CD4-positive, alpha-beta T cell treated with Interleukin-21 for 1 hour (primary cell): ENCODE results near the gene ARHGEF28.

ENCODE experiments used
- DNase-seq: peaks from one replicate; pipeline ENCODE4 v3.0.0-alpha.2; 2020

The ARHGEF28 gene

GRCh38 chr5:73693573-73694061 is 67.6 kb downstream of the ARHGEF28 start:
- peak; percentile 2 for DNase-seq

DNA sequence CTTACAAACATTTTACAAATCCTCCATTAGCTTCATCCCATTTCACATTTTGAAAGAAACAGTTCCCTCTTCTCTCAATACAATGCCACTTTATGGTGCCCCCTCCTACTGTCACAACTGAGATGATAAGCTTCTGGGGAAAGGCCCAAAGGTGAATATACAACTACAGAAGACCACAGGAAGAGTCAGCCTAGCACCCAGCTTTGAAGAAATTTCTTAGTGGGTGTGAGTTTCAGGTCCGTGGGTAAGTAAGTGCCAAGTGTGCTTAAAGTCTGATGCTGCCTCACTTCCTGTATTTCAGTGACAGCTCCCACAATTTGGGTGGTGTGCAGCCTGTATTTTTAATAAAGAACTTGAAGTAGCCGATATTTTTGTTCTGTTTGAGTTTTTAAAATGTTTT is 68.1 kb downstream of the ARHGEF28 start:
- peak; percentile 35 for DNase-seq

DNA sequence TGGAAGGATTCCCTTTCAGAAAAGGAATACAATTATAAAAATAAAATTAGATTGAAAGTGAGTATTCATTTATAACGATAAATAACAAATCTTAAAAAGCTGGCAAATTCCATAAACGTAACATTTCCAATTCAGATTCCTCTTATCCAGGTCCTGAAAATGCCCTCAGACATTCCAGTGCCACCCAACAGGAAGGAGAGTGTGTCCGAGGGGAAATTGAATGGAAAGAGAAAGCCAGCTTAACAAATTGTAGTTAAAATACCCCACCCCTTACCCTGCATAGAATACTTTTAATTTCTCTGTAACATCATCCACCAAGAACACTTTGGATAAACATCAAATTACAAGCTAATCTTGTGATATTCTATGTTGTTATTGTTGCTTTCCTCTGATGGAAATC is 72.0 kb downstream of the ARHGEF28 start:
- no peak for DNase-seq

DNA sequence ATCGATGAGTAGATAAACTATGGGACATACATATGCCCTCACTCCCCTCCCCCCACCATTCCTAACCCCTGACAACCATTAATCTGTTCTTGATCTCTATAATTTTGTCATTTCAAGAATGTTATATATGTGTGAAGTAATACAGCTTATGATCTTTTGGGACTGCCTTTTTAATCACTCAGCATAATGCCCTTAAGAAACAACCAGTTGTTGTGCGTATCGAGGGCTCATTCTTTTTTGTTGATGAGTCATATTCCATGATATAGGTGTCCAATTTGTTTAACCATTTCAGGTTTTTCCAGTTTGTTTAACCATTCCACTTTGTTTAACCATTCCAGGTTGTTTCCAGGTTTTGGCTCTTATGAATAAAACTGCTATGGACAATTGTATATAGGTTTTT is 75.6 kb downstream of the ARHGEF28 start:
- DNase-seq = no peak

DNA sequence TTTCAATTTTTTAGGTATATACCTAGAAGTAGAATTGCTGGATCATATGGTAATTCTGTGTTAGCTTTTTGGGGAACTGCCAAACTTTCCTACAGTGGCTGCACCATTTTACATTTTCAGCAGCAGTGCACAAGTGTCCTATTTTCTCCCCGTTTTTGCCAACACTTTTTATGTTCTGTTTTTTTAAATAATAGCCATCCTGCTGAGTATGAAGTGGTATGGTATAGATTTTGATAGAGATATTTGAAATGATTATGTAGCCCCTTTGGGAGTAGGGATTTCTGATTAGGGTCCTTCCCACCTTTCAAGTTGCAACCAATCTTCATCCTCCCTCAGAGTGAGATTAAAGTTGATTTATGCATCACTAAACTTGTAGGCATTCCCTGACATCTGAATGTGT is 76.5 kb downstream of the ARHGEF28 start:
- DNase-seq = no peak

DNA sequence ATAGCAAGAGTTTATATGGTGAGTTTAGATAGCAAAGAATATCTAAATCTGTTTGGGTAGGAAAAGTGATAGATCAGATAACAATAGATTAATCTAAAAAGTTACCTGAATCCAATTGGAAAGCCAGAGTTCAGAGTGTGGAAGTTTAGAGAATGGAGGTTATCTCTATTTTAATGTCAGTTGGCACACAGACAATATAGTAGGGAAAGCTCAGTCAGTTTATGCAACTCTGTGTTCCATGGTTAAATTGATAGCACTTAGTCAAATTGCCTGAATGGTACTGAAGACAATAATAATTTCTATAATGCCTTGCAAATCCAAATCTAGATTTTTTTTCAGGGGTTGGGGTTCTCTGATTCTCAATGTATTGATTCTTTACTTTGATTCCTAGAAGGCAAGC is 77.0 kb downstream of the ARHGEF28 start:
- no peak for DNase-seq

- no peak for DNase-seq
Measured at GRCh38 chr5:73705364-73705763, 79.4 kb downstream of the ARHGEF28 start.

GRCh38 chr5:73706963-73707362 is 81.0 kb downstream of the ARHGEF28 start:
- no peak for DNase-seq

- no peak for DNase-seq
Measured at GRCh38 chr5:73709536-73710129, 83.6 kb downstream of the ARHGEF28 start.

DNA sequence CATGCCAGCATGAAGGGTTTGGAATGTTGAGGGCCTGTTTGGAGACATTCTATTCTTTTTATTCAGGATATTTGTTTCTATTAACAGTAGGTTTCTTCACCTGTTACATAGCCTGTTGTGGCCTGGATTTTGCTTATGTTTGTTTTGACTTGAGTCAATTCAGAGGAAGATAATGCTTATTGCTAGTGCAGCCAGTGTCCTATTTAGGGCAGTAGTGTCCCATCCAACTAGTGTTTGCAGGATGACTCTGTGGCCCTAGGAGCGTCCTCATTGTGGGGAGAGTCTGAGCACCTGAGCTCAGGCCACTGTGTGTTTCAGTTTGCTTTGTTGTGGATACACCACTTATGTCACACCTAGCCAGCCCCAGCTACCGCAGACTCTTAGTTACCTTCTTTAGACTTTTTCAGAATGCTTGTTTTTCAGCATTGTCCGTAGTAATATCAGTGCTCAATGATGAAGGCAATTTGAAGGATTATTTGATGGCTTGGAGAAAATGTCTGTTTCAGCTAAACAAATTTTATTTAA is 90.3 kb downstream of the ARHGEF28 start:
- DNase-seq = no peak

GRCh38 chr5:73718762-73719161 is 92.8 kb downstream of the ARHGEF28 start:
- DNase-seq = no peak

DNA sequence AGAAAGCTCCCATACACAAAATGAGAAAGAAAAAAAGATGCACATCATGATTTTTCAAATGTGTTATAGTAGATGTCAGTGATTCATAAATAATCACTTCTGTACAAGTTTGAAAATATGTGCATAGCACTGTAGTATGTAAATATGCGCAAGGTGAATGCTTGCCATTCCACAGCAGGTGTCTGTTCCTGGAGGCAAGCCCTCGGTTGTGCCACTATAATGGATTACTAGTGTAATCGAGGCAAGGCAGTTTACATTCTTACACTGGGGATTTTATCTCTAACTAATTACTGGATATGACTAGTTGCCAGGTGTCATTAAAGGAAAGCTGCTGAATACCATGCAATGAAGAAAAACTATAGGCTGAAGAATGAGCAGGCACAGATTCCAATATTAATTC is 93.6 kb downstream of the ARHGEF28 start:
- DNase-seq = no peak

- DNase-seq = no peak
Measured at GRCh38 chr5:73722231-73722630, 96.2 kb downstream of the ARHGEF28 start.

GRCh38 chr5:73726071-73726470 is 100.1 kb downstream of the ARHGEF28 start:
- no peak for DNase-seq

GRCh38 chr5:73726606-73727231 is 100.7 kb downstream of the ARHGEF28 start:
- no peak for DNase-seq

DNA sequence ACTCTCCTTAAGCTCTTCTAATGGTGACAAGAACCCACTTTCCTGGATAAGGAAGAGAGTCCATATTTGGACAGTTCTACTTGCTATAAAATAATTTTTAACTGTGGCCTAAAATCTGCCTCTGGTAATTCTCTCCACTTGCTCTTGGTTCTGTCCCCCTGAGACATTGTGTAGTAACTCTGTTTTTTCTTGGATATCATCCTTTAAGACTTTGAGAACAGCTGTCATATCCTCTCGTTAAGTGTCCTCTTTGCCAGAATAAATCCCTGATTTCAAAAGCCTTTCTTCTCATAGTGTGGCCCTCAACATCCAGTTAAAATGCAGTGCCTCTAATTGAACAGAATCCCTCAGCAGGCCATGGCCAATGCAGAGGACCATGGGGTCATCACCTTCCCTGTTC is 101.5 kb downstream of the ARHGEF28 start:
- DNase-seq = no peak

DNA sequence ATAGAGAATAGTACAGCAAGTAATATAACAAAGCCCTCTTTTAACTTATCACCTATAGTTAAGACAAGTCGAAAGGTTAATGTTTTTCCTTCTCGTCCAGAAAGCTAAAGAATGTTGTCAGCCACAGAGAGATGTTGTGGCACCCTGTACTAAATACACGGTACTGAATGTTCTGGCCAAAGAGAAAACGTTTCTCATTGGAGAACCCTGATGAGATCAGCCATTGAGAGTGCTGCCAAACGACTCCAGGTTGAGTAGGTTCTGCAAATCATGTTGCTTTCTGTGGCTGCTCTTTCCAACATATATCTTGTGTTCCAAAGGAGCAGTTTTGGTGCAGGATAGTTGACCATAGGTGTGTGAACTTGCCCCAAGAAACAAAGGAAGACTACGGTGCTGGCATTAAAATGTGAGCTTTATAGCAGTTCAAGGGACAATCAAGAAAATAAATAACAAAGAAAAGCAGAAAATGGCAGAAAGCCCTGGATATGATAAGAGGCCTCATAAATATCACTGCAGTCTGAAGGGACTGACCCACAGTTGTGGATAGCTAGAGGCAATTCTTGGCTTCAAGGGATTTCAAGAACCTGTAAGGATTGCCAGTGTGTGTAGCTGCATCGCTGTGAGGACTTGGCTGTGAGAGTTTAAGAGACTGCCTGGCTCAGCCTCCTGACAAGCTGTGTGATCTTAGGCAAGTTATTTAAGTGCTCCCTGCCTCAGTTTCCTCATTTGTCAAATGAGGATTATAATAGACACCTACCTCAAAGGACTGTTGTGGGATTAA is 102.7 kb downstream of the ARHGEF28 start:
- DNase-seq = no peak

DNA sequence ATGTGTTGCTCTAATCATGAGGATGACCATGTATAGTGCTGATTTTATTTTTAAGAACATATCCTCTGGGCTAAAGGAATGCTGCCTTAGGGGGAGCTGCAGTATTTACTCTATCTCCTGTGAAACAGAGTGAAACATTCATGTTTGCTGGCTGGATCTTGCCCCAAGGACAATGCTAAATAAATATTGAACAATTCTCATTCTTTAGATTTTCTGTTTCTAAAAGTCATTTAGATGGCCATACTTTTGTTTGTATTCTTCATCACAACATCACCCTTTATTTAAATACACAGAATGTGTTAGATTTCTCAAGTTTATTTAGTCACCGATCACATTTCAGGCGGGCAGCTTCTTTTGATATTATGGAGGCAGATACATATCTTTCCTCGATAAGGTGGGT is 103.3 kb downstream of the ARHGEF28 start:
- DNase-seq = no peak

DNA sequence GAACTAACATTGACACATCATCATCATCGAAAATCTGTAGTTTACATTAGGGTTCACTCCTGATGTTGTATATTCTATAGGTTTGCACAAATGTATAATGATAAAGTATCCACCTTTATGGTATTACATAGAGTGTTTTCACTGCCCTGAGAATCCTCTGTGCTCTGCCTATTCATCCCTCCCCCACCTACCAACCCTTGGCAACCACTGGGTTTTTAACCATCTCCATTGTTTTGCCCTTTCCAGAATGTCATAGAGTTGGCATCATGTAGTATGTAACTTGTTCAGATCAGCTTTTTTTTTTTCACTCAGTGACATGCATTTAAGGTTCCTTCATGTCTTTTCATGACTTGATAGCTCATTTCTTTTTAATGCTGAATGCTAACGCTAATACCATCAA is 106.0 kb downstream of the ARHGEF28 start:
- DNase-seq = no peak

GRCh38 chr5:73733219-73733618 is 107.2 kb downstream of the ARHGEF28 start:
- DNase-seq = no peak

DNA sequence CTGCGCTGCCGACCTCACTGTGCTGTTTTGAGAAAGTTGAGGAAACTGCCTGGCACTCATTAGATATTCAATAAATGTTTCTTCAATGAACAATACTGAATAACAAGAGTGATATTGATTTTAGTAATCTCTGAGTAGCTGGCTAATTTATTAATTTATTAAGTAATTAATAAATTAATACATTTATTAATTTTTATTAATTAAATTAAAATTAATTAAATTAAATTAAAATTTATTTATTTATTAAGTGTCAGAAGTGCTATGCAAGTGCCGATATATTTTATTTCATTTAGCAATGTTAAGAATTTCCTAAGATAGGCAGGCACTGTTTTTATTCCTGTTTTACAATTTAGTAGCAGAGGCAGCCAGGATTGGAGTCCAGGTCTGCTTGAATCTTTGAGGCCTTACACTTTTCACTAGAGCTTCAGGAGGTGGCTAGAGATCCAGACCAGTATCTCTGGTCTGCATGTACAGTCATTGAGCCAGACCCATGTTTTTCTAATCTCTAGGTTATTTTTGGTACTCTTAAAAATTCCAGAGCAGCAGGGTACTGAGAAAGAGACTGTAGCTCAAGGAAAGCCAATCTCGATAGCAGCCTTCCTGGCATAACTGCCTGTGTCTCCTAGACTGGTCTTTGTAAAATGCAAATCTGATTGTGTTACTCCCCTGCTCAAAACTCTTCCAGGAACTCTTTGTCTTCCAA is 109.2 kb downstream of the ARHGEF28 start:
- no peak for DNase-seq

DNA sequence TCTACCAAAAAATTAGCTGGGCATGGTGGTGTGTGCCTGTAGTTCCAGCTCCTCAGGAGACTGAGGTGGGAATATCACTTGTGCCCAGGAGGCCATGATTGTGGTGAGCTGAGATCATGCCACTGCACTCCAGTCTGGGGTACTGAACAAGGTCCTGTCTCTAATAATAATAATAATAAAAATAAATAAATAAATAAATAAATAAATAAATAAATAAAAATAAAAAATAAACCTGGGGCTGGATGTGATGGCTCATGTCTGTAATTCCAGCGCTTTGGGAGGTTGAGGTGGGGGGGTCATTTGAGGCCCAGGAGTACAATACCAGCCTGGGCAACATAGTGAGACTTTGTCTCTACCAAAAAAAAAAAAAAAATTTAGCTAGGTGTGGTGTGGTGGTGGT is 113.7 kb downstream of the ARHGEF28 start:
- no peak for DNase-seq

- no peak for DNase-seq
Measured at GRCh38 chr5:73740274-73740790, 114.3 kb downstream of the ARHGEF28 start.
